SK-N-SH treated with all-trans-retinoic acid at 6 μM for 48 hours (cell line): ENCODE data around the gene HOXD8.

Source experiments
- BACH2 ChIP-seq: fragments of 250-450 bp; sonication (Bioruptor Pico); IDR thresholded peaks from 2 replicates; pipeline ENCODE4 v1.9.0; 2021; ENCODE audit warnings: mild to moderate bottlenecking, borderline replicate concordance
- CSDC2 ChIP-seq: fragments of 250-450 bp; sonication (Bioruptor Pico); IDR thresholded peaks from 2 replicates; pipeline ENCODE4 v1.5.0; 2020; ENCODE audit warnings: mild to moderate bottlenecking, moderate library complexity
- CSRNP3 ChIP-seq: fragments of 250-450 bp; sonication (Bioruptor Pico); IDR thresholded peaks from 2 replicates; pipeline ENCODE4 v1.5.1; 2021; ENCODE audit warnings: mild to moderate bottlenecking, moderate library complexity
- OSR1 ChIP-seq: fragments of 250-450 bp; sonication (Bioruptor Pico); IDR thresholded peaks from 2 replicates; pipeline ENCODE4 v1.8.0; 2022; ENCODE audit warnings: moderate library complexity, mild to moderate bottlenecking, inconsistent platforms
- PATZ1 ChIP-seq: fragments of 250-450 bp; sonication (Bioruptor Pico); IDR thresholded peaks from 2 replicates; pipeline ENCODE4 v1.8.0; 2020; ENCODE audit warnings: mild to moderate bottlenecking, moderate library complexity, borderline replicate concordance
- RARB ChIP-seq: fragments of 250-450 bp; sonication (Bioruptor Pico); IDR thresholded peaks from 2 replicates; pipeline ENCODE4 v1.8.0; 2021; ENCODE audit warnings: mild to moderate bottlenecking, moderate library complexity
- TCF4 ChIP-seq: fragments of 250-450 bp; sonication (Bioruptor Pico); IDR thresholded peaks from 2 replicates; pipeline ENCODE4 v1.8.0; 2021; ENCODE audit warnings: mild to moderate bottlenecking, moderate library complexity, borderline replicate concordance
- ZFP30 ChIP-seq: fragments of 450-650 bp; formaldehyde crosslinking; IDR thresholded peaks from 2 replicates; pipeline ENCODE4 v1.5.0; 2022; ENCODE audit warnings: mild to moderate bottlenecking, moderate library complexity
- ZNF70 ChIP-seq: fragments of 450-650 bp; formaldehyde crosslinking; IDR thresholded peaks from 2 replicates; pipeline ENCODE4 v1.5.0; 2020; ENCODE audit warnings: mild to moderate bottlenecking, moderate library complexity
- ZNF8 ChIP-seq: fragments of 450-650 bp; formaldehyde crosslinking; IDR thresholded peaks from 2 replicates; pipeline ENCODE4 v1.5.0; 2020; ENCODE audit warnings: mild to moderate bottlenecking, moderate library complexity
- TF ChIP-seq, protein P1 (sequence below): fragments of 250-450 bp; sonication (Bioruptor Pico); IDR thresholded peaks from 2 replicates; pipeline ENCODE4 v1.8.0; 2021; ENCODE audit warnings: low read depth, mild to moderate bottlenecking, moderate library complexity, borderline replicate concordance
- TF ChIP-seq, protein P2 (sequence below): fragments of 250-450 bp; sonication (Bioruptor Pico); IDR thresholded peaks from 2 replicates; pipeline ENCODE4 v1.5.1; 2020; ENCODE audit warnings: low read depth, mild to moderate bottlenecking, moderate library complexity

- TF ChIP-seq ZNF70 (peak; percentile 48; the same call in 1 of the 2 replicates), ZNF8 (CRISPR knock-in tag) (no peak), CSDC2 (CRISPR knock-in tag) (no peak), PATZ1 (CRISPR knock-in tag) (no peak), OSR1 (no peak), RARB (CRISPR knock-in tag) (no peak), ZFP30 (CRISPR knock-in tag) (no peak), CSRNP3 (CRISPR knock-in tag) (no peak), BACH2 (CRISPR knock-in tag) (no peak), TCF4 (no peak)
- TF ChIP-seq, protein P1, sequence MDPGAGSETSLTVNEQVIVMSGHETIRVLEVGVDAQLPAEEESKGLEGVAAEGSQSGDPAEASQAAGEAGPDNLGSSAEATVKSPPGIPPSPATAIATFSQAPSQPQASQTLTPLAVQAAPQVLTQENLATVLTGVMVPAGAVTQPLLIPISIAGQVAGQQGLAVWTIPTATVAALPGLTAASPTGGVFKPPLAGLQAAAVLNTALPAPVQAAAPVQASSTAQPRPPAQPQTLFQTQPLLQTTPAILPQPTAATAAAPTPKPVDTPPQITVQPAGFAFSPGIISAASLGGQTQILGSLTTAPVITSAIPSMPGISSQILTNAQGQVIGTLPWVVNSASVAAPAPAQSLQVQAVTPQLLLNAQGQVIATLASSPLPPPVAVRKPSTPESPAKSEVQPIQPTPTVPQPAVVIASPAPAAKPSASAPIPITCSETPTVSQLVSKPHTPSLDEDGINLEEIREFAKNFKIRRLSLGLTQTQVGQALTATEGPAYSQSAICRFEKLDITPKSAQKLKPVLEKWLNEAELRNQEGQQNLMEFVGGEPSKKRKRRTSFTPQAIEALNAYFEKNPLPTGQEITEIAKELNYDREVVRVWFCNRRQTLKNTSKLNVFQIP, result no peak
- TF ChIP-seq, protein P2, sequence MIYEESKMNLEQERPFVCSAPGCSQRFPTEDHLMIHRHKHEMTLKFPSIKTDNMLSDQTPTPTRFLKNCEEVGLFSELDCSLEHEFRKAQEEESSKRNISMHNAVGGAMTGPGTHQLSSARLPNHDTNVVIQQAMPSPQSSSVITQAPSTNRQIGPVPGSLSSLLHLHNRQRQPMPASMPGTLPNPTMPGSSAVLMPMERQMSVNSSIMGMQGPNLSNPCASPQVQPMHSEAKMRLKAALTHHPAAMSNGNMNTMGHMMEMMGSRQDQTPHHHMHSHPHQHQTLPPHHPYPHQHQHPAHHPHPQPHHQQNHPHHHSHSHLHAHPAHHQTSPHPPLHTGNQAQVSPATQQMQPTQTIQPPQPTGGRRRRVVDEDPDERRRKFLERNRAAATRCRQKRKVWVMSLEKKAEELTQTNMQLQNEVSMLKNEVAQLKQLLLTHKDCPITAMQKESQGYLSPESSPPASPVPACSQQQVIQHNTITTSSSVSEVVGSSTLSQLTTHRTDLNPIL (CRISPR knock-in tag), result no peak
Observed at GRCh38 chr2:176147800-176148496, 18.4 kb downstream of the HOXD8 start.
